ENCODE results near the gene OTUD4. TPM values are rescaled to one million over a fixed set of nuclear protein-coding genes. Genes with fewer than 3 reads are reported as not detected.

OTUD4 gene
- total and polyA plus RNA-seq, 9 of the 15 experiments (the other 6 are each of a cell fraction or from before 2014, with no cell fraction given) = 4.2 to 29.0 (median 24.8) TPM

DNA sequence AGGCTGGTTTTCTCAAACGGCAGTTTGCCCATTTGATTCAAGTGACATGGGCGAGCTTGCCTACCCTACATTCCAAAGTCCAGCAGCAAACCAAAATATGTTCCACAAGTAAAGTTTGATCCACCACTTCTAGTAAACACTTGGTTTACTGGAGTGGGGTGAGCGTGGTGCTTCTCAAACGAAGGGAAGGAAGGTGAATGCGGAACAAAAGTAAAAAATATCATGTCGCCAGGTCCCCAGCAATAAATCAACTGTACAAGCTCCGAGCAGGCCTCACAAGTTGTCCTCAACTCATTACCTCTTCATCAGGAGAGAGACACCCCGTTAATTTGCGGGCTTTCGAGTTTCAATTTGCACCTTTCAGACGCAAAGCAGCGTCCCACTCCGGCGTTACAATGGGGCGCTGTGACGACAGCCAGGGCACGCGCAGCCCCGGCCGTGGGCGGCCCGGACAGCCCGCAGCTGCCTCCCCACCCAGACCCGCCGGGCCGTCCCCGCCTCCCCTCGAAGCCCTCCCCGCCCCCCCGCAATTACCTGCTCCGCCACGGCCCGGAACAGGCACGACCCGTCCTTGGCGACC is 1.0 kb downstream of the OTUD4 start (continued):
- peak; percentile 16; the same call in 1 of the 2 replicates for TF ChIP-seq ZBTB7A (IDR thresholded peaks at IDR 0.05; ENCODE audit: borderline replicate concordance, control insufficient read depth, low read depth, low read length)
- no peak for TF ChIP-seq MTA2 (IDR thresholded peaks at IDR 0.05; ENCODE audit: low read depth)
- no peak for TF ChIP-seq ZBTB8A (IDR thresholded peaks at IDR 0.05; ENCODE audit: partially characterized antibody)
- no peak for TF ChIP-seq PHB (CRISPR knock-in tag; IDR thresholded peaks at IDR 0.05)
- no peak for TF ChIP-seq NBN (IDR thresholded peaks at IDR 0.05; ENCODE audit: low read depth)
- TF ChIP-seq, protein P1, sequence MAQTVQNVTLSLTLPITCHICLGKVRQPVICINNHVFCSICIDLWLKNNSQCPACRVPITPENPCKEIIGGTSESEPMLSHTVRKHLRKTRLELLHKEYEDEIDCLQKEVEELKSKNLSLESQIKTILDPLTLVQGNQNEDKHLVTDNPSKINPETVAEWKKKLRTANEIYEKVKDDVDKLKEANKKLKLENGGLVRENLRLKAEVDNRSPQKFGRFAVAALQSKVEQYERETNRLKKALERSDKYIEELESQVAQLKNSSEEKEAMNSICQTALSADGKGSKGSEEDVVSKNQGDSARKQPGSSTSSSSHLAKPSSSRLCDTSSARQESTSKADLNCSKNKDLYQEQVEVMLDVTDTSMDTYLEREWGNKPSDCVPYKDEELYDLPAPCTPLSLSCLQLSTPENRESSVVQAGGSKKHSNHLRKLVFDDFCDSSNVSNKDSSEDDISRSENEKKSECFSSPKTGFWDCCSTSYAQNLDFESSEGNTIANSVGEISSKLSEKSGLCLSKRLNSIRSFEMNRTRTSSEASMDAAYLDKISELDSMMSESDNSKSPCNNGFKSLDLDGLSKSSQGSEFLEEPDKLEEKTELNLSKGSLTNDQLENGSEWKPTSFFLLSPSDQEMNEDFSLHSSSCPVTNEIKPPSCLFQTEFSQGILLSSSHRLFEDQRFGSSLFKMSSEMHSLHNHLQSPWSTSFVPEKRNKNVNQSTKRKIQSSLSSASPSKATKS (CRISPR knock-in tag; IDR thresholded peaks at IDR 0.05) = no peak
- TF ChIP-seq SMAD1 (IDR thresholded peaks at IDR 0.05; ENCODE audit: low read depth, low read length, partially characterized antibody) = no peak
- TF ChIP-seq, protein P2, sequence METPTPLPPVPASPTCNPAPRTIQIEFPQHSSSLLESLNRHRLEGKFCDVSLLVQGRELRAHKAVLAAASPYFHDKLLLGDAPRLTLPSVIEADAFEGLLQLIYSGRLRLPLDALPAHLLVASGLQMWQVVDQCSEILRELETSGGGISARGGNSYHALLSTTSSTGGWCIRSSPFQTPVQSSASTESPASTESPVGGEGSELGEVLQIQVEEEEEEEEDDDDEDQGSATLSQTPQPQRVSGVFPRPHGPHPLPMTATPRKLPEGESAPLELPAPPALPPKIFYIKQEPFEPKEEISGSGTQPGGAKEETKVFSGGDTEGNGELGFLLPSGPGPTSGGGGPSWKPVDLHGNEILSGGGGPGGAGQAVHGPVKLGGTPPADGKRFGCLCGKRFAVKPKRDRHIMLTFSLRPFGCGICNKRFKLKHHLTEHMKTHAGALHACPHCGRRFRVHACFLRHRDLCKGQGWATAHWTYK (CRISPR knock-in tag; IDR thresholded peaks at IDR 0.05) = no peak
- TF ChIP-seq, protein P3, sequence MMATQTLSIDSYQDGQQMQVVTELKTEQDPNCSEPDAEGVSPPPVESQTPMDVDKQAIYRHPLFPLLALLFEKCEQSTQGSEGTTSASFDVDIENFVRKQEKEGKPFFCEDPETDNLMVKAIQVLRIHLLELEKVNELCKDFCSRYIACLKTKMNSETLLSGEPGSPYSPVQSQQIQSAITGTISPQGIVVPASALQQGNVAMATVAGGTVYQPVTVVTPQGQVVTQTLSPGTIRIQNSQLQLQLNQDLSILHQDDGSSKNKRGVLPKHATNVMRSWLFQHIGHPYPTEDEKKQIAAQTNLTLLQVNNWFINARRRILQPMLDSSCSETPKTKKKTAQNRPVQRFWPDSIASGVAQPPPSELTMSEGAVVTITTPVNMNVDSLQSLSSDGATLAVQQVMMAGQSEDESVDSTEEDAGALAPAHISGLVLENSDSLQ (IDR thresholded peaks at IDR 0.05) = peak; percentile 80
- TF ChIP-seq, protein P4, sequence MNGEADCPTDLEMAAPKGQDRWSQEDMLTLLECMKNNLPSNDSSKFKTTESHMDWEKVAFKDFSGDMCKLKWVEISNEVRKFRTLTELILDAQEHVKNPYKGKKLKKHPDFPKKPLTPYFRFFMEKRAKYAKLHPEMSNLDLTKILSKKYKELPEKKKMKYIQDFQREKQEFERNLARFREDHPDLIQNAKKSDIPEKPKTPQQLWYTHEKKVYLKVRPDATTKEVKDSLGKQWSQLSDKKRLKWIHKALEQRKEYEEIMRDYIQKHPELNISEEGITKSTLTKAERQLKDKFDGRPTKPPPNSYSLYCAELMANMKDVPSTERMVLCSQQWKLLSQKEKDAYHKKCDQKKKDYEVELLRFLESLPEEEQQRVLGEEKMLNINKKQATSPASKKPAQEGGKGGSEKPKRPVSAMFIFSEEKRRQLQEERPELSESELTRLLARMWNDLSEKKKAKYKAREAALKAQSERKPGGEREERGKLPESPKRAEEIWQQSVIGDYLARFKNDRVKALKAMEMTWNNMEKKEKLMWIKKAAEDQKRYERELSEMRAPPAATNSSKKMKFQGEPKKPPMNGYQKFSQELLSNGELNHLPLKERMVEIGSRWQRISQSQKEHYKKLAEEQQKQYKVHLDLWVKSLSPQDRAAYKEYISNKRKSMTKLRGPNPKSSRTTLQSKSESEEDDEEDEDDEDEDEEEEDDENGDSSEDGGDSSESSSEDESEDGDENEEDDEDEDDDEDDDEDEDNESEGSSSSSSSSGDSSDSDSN (IDR thresholded peaks at IDR 0.05; ENCODE audit: borderline replicate concordance in 1 of 2, low read depth in 2 of 2, low read length in 2 of 2) = 0 out of 4 replicates have a peak, but pooled peaks of 1 of the 2 experiments have one; percentile 20
- no peak for TF ChIP-seq GATAD2A (IDR thresholded peaks at IDR 0.05)
- TF ChIP-seq, protein P5, sequence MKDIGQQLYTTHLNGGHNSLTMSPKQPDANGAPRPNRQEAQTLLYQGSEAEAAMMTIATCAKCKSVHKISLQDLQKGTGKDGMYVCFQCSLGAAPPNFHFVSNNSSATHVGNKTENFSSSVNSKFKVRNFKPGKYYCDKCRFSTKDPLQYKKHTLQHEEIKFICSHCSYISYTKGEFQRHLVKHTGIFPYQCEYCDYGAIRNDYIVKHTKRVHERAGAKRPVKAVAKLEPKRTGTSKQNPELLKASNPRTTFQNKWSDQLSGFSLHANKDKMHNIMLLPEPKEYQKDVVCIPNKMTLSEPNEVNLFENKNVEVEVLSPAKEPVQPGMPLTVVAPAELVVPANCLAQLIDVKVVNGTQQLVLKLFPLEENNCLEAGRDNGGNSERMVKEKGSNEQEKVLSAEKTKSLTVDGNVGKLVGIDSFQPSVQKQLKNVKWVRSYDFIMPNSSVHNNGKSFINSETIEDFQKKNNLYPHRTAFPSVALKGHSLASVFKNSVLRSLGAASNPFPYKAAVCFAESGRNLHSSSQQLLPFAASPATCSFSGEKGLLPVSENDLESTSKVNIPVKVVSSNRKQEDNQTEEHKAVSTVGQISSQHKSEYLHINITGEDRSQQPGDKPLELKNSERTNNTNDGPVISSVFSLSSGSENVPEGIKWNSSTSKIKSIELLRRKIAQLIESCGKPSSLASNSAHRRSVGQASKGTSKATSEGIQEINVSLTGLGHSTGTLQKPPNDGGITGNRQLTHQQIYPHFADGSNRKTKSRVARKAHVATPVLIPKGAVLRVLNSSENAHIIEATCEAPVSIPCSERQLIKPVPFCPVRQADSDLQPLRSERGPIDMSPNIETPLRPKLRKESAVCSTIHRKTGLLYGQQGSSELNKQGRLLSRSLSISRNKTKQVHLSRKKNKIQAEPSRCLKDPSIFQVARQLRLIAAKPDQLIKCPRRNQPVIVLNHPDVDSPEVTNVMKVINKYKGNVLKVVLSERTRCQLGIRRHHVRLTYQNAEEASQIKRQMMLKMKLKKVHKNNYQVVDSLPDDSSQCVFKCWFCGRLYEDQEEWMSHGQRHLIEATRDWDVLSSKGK (CRISPR knock-in tag; IDR thresholded peaks at IDR 0.05) = no peak
- no peak for TF ChIP-seq LARP7 (IDR thresholded peaks at IDR 0.05)
- TF ChIP-seq, protein P6, sequence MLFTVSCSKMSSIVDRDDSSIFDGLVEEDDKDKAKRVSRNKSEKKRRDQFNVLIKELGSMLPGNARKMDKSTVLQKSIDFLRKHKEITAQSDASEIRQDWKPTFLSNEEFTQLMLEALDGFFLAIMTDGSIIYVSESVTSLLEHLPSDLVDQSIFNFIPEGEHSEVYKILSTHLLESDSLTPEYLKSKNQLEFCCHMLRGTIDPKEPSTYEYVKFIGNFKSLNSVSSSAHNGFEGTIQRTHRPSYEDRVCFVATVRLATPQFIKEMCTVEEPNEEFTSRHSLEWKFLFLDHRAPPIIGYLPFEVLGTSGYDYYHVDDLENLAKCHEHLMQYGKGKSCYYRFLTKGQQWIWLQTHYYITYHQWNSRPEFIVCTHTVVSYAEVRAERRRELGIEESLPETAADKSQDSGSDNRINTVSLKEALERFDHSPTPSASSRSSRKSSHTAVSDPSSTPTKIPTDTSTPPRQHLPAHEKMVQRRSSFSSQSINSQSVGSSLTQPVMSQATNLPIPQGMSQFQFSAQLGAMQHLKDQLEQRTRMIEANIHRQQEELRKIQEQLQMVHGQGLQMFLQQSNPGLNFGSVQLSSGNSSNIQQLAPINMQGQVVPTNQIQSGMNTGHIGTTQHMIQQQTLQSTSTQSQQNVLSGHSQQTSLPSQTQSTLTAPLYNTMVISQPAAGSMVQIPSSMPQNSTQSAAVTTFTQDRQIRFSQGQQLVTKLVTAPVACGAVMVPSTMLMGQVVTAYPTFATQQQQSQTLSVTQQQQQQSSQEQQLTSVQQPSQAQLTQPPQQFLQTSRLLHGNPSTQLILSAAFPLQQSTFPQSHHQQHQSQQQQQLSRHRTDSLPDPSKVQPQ (CRISPR knock-in tag; IDR thresholded peaks at IDR 0.05; ENCODE audit: borderline replicate concordance) = no peak

Measured in K562 (cell line).